ENCODE results near the gene NLRP9.

- no peak for TF ChIP-seq CTCF (IDR thresholded peaks at IDR 0.05; ENCODE audit: low read depth, low read length)
- TF ChIP-seq EZH2phosphoT487 (IDR thresholded peaks at IDR 0.05; ENCODE audit: low read depth) = no peak
These were observed 79.2 kb downstream of the NLRP9 start for GRCh38 chr19:55658846-55659459.
